ENCODE measurements around the gene CASTOR1.

CASTOR1 gene

GRCh38 chr22:30318799-30319419 is 29.6 kb upstream of the CASTOR1 start:
- DNase-seq, result peak; percentile 56

DNA sequence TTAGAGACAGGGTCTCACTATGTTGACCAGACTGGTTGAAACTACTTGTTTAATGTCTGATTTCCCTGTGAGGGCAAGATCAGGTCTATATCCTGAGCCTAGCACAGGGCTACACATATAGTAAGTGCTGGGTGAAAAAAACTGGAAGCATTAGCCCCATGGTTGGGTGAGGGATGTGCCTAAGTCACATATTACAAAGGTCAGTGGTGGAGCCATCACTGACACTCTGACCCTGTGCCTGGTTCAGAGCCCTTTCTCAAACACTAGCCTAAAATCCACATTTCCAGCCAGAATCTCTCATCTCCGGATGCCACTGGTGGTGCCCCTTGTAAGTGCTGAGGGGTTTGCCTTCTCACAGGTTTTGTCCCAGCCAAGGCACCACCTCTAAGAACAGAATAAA is 28.5 kb upstream of the CASTOR1 start:
- DNase-seq, result no peak

GRCh38 chr22:30315962-30316576 is 26.8 kb upstream of the CASTOR1 start:
- no peak for DNase-seq

- DNase-seq, result peak; percentile 71
These were observed 25.6 kb upstream of the CASTOR1 start for GRCh38 chr22:30314915-30315314.

DNA sequence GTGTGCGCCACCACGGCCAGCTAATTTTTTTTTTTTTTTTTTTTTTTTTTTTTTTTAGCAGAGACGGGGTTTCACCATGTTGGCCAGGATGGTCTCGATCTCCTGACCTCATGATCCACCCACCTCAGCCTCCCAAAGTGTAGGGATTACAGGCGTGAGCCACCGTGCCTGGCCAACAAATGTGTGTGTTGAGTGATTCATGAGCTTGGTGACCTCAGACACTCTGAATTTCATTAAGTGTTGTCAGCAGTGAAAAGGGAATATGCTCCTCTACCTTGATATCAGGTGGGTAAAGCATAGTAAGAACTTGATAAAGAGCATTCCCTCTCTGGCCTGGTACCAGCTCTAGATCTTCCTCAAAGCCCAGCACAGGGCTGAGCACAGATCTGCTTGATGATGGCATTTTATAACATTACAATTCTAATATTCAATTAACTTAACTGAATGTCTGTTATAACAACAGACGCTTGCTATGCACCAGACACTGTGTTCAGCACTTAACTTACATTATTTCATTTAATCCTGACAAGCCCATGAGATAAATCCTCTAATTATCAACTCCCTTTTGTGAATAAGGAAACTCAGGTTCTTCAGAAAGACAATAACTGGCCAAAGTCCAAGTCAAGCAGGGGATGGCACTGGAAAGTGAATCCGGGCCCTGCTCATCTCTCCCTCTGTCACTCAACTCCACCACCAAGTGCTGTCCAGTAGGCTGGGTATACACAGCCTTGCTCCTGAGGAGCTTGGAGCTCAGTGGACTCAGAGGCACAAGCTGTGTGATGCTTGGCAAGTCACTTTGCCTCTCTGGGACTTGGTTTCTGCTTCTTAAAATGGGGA is 24.4 kb upstream of the CASTOR1 start:
- no peak for DNase-seq

DNA sequence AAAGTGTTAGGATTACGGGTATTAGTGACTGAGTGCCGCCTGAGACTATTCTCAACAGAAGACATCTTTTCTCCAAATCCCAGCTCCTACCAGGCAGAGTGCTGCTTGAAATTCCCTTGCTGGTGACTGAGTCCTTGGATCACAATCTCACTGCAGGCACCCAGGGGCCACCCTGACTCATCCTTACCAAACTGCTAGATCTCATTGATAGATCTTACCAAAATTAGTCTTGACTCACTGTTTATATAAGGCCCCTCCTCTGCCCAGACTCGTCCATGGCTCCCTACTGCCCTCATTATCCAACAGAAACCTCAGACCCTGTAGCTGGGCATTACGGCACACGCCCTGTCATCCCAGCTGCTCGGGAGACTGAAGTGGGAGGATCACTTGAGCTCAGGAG is 22.7 kb upstream of the CASTOR1 start:
- DNase-seq, result no peak

- no peak for DNase-seq
These were observed 21.8 kb upstream of the CASTOR1 start for GRCh38 chr22:30310881-30311771.

GRCh38 chr22:30309951-30310741 is 20.8 kb upstream of the CASTOR1 start:
- DNase-seq, result peak; percentile 87

GRCh38 chr22:30308518-30309230 is 19.4 kb upstream of the CASTOR1 start:
- DNase-seq, result no peak

DNA sequence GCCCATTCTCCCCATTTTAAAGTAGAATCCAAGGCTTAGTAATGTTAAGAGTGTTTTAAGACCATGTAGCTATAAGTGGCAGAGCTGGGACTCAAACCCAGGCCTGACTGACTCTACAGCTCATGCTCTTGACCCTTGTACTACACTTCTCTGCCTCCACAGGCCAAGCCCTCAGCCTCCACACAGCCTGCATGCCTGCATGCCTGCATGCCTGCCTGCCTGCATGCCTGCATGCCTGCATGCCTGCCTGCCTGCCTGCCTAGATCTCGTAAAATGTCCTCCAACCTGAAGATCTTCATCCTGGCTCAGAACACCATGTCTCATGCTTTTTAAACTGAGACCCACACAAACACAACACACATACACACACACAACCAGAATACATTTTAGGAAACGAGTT is 18.8 kb upstream of the CASTOR1 start:
- no peak for DNase-seq

DNA sequence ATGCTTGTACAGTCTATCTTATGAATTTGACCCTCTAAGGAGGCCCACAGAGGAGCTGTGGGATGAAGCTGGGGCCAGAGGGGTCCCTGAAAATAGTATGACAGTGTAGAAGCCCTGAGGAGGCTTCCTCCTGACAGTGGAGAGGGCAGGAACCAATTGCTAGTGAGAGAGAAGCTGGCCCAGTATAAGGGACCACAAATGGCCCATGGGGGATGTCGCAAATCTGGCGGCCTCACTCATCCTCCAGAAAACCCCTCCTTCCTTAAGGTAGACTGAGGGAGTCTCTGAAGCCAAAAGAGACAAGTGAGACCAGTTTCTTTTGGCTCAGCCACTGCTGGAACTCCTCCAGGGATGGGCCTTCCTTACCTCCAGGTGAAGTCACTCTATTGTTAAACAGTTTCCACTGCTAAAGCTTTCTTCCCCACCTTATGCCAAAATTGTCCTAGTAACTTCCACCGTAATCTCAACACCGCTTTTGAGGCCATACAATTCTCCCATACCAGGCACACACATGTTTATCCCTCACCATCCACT is 17.8 kb upstream of the CASTOR1 start:
- DNase-seq, result no peak

GRCh38 chr22:30306627-30307011 is 17.3 kb upstream of the CASTOR1 start:
- no peak for DNase-seq

DNA sequence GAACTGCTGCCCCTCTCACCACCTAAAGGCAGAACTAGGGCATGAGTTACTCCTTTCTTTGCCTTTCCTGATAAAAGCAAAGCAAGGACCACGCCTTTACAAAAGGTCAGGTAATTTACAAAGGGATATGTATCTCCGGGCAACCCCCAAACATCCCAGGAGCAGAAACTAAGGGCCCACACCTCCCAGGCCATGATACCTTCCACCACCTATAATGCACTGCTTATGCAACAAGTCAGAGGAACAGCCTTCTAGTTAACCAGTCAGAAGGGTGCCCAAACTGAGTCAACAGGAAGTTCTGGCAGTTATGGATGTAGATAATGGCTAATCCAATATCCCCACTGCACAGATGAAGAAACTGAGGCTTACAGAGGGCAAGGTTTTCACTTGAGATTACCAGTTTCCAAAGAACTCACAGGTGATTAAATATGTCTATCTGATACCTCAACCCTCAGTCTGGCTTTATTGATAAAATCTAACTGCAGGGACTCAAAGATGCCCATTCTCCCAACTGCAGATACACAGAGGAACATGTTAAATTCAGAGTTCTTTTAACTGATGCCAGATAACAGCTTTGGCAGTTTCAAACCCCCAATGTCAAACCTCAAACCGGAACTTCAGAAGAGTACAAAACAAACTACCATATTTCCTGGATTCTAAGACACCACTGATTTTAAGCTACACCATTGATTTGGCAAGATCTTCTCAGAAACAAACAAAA is 16.8 kb upstream of the CASTOR1 start:
- DNase-seq, result no peak

DNA sequence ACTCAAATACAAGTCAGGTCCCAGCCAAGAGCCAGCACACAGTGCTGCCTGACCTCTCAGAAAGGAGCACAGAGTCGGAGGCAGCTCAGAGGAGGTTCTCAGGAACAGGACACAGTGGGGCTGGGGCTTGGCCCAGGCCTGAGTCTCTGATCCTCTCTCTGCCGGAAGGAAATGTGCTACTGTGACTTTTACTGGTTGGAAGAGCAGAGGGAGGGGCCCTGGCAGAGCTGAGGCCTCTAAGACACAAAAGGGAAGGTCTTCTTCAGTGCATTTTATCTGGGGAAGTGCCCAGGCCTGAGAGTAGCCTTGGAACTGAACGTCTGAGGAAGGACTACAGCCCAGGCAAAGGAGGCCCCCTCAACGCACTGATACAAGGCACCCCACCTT is 16.2 kb upstream of the CASTOR1 start:
- DNase-seq, result peak; percentile 54

DNA sequence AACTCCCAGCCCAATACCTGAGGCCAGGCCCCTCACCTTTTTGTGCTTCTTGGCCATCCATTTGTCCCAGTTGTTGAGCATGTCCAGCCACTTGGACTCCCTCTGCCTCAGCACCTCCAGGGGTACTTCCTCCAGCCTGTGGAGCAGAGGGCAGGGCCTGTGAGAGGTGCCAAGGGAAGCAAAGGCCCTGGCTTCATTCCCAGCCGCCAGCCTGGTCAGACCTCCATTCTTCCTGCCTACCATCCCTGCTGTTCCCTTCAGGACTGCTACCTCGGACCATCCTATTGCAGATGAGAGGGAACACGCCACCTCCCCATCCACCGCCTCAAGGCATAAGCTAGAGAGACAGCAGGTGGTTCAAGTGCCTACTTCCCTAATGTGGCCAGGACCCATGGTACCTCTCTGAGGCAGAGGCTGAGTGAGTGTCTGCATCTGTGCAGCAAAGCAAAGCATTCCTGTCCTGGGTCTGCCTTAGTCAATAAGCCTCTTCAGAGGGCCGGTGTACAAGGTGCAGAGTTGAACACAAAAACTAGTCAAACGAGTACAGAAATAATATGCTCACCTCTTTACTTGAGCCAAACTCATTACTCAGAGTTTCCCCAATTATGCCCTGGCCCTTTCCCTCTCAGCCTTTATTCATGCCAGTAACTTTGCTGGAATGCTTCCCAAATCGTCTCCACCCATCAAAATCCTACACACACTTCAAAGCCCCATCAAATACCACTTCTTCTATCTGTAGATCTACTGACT is 15.4 kb upstream of the CASTOR1 start:
- no peak for DNase-seq

DNA sequence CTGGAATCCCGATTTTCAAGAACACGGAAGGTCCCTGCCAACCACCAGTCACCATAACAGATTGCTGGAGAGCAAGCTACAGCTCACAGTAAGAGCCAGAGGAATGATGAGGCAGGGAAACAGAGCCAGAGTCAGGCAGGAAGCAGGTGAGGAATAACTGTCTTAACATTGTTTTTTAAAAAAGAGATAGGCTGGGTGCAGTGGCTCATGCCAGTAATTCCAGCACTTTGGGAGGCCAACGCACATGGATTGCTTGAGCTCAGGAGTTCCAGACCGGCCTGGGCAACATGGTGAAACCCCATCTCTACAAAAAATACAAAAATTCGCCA is 13.5 kb upstream of the CASTOR1 start:
- DNase-seq, result no peak

- peak; percentile 76 for DNase-seq
These were observed 12.9 kb upstream of the CASTOR1 start for GRCh38 chr22:30301995-30302809.

DNA sequence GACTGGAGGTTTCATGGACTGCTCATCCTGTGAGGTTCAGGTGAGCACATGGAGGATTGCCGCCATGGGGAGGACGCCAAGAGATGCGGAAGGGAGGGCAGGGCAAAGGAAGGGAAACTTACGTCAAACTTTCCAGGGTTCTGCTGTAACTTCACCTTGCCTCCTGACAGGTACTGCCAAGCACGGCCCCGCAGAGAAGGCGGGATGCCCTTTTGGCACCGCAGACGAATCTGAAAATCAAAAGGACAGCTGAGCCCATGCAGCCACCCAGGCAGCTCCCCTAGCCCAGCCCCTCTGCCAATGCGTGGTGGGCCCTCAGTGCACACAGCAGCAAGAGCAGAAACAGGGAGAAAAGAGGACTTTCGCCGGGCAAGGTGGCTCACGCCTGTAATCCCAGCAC is 10.0 kb upstream of the CASTOR1 start:
- DNase-seq, result no peak
